HG02623 (cell line): ENCODE results near the gene CIDEB.
"Not testable (repeated sequence)": the region's sequence is repeated elsewhere in the genome, so short reads cannot be mapped to it uniquely, and the experiment has no call there.

ENCODE experiments used
- ATAC-seq: cut with Tn5 transposase; IDR thresholded peaks from one replicate; pipeline ENCODE4 v1.9.1; 2021; ENCODE audit warnings: moderate library complexity; ENCODE audit not compliant: unreplicated experiment

The CIDEB gene

DNA sequence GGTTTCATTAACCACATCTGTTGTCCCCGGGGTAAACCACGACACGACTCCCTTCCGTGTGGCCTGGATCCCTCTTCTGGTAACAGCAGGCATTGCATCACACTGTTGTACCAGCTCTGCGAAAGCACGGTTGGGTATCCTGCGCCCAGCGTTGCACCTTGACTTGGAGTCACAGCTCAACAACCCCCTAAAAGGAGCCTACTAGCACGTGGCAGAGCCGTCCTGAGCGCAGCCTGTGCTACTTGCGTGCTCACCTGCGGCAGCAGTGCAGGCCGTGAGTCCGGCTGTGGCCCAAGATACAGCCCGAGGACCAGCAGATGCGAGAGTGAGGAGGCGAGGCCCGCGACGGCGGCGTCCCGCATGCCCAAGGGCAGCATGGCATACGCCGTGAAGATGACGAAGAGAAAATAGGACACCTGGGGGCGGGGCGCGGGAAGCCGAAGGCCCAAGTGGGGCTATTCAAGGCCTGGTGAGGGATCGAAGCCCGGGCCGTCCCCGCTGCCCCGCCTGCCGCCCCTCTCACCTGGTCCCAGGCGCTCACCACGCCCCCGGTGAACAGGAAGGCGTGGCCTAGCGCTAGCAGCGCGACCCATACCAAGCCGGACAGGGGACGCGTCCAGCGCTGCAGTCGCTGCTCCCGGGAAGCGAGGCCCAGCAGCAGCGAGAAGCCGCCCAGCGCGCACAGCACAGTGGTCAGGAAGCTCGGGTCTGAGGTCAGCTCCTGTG lies 24.7 kb upstream of the CIDEB start:
- ATAC-seq, result peak; percentile 76

GRCh38 chr14:24331731-24332267 lies 24.0 kb upstream of the CIDEB start:
- no peak for ATAC-seq

- ATAC-seq, result no peak
Measured at GRCh38 chr14:24330973-24331674, 23.3 kb upstream of the CIDEB start.

DNA sequence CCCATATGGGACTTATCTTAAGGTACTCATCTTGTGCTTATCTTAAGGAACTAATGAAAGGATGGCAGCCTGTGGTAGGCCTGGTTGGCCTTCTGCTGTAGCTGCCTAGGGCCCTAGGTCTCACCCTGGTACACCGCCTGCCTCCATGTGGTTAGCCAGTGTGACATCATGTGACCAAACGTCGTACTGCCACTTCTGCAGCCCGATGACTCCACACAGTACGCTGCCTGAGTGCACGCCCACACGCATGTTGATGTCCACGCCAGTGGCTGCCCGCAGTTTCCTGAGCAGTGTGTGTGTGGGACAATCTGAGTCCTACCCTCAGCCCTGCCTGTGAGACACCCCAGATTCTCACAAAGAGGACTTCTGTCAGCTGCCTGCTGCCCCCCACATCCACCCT lies 22.0 kb upstream of the CIDEB start:
- no peak for ATAC-seq

GRCh38 chr14:24329073-24329663 lies 21.4 kb upstream of the CIDEB start:
- ATAC-seq, result no peak

- ATAC-seq, result not testable (repeated sequence)
Measured at GRCh38 chr14:24327914-24328313, 20.1 kb upstream of the CIDEB start.

- ATAC-seq, result no peak
Measured at GRCh38 chr14:24327303-24327702, 19.5 kb upstream of the CIDEB start.

GRCh38 chr14:24325963-24326362 lies 18.2 kb upstream of the CIDEB start:
- no peak for ATAC-seq

DNA sequence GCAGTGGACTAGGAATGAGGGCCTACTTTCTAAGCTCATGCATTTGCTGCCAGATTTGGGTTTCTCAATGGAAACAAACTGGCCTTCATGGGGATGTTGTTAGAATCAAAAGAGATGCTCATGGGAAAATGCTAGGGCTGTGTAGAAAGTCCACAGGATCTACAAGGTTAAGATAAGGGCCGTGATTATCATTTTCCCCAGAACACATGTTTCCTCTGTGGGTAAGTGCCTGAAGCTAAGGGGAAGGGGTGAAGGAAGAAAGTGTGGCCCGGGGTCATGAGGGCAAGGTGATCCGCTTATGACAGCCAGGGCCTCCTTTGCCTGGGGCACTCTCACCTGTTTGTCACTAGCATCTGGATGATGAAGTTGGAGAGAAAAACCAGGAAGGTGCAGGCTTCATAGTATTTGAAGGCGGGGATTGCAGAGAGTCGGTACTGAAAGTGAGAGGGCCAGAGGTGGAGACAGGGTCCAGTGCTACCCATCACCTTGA lies 17.3 kb upstream of the CIDEB start:
- ATAC-seq, result no peak

GRCh38 chr14:24324024-24324423 lies 16.2 kb upstream of the CIDEB start:
- ATAC-seq, result no peak

DNA sequence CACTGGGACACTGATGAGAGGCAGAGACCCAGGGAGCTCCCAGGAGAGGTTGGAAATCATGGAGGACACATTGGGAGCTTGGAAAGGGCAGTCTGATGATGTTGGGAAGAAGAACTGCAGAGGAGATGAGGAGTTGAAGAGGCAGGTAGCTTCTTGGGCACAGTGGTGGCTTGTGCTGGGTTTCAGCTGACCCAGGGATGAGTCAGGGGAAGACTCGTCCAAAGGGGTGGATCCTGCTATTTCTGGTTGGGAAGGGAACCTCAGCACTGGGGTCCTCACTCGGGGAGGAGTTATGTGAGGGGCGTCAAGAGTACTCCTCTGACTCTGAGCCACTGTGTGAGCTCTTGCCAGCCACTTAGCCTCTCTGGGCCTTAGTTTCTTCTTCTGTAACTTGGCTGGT lies 15.6 kb upstream of the CIDEB start:
- ATAC-seq, result no peak

- no peak for ATAC-seq
Measured at GRCh38 chr14:24322672-24323071, 14.9 kb upstream of the CIDEB start.

- ATAC-seq, result no peak
Measured at GRCh38 chr14:24321212-24321975, 13.6 kb upstream of the CIDEB start.

- ATAC-seq, result no peak
Measured at GRCh38 chr14:24317141-24317928, 9.6 kb upstream of the CIDEB start.

GRCh38 chr14:24316597-24316950 lies 8.8 kb upstream of the CIDEB start:
- no peak for ATAC-seq

DNA sequence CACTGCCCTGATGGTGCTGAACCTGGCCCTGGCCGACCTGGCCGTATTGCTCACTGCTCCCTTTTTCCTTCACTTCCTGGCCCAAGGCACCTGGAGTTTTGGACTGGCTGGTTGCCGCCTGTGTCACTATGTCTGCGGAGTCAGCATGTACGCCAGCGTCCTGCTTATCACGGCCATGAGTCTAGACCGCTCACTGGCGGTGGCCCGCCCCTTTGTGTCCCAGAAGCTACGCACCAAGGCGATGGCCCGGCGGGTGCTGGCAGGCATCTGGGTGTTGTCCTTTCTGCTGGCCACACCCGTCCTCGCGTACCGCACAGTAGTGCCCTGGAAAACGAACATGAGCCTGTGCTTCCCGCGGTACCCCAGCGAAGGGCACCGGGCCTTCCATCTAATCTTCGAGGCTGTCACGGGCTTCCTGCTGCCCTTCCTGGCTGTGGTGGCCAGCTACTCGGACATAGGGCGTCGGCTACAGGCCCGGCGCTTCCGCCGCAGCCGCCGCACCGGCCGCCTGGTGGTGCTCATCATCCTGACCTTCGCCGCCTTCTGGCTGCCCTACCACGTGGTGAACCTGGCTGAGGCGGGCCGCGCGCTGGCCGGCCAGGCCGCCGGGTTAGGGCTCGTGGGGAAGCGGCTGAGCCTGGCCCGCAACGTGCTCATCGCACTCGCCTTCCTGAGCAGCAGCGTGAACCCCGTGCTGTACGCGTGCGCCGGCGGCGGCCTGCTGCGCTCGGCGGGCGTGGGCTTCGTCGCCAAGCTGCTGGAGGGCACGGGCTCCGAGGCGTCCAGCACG lies 8.2 kb upstream of the CIDEB start:
- no peak for ATAC-seq

DNA sequence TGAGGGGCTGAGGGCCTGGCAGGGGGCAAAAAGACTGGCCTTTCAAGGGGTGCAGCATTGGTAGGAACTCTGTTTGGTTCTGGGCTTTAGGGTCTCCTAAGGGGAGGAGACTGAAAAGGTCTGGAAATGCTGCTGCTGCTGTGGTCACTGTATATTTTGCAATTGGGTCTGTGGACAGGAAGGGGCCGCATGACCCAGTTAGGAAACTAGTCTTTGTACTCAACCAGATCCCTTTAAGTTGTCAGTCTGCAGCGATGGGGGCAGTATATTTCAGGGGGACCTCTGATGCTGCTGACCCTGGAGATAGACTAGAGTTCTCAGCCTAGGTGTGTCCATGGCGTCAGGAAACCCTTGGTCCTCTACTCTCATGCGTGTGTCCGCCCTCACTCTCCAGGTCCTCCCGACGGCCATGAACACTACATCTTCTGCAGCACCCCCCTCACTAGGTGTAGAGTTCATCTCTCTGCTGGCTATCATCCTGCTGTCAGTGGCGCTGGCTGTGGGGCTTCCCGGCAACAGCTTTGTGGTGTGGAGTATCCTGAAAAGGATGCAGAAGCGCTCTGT lies 7.5 kb upstream of the CIDEB start:
- no peak for ATAC-seq

GRCh38 chr14:24314377-24315193 lies 6.8 kb upstream of the CIDEB start:
- ATAC-seq, result no peak
